COR-L47 (cell line): Measurements from ENCODE around the gene PTPN5.

Experiments
- DNase-seq: peaks from one replicate; lab custom pipeline; 2025; lab: John Stamatoyannopoulos, UW

The PTPN5 gene

DNA sequence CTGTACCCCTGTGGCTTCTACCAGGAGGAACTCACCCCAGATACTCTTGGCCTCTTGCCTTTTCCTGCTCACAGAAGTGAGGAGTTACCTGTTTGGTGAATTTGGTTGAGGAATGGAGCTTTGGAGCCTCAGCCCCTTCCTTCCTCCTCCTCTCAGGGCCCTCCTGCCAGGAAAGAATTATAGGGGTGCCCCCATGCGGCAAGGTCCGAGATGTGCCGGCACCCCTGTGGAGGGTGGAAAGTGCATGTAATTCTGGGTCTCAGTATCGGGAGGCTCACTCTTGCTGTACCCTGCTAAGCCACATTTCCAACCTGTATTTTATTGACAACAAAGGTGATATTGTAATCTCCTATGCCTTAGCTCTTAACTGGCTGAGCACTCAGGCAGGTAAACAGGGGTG lies 51.9 kb downstream of the PTPN5 start:
- DNase-seq: no peak

DNA sequence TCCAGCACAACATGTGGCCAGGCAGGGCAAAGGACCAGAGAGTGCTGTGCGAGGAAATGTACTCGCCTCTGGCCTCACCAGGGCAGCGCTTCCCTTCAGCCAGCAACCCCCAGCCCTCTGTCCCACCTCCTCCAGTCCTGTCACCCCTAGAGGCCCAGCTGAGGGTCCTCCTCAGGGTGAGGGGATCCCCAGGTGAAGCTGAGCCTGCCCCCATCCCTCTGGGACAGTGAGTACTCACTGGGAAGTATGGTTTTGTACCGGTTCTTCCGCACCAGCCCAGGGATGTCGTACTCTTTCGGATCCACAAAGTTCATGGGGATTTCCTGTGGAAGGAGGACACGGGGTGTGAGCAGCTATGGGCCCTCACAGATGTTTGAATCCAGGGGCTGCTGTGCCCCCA lies 54.0 kb downstream of the PTPN5 start:
- no peak for DNase-seq

DNA sequence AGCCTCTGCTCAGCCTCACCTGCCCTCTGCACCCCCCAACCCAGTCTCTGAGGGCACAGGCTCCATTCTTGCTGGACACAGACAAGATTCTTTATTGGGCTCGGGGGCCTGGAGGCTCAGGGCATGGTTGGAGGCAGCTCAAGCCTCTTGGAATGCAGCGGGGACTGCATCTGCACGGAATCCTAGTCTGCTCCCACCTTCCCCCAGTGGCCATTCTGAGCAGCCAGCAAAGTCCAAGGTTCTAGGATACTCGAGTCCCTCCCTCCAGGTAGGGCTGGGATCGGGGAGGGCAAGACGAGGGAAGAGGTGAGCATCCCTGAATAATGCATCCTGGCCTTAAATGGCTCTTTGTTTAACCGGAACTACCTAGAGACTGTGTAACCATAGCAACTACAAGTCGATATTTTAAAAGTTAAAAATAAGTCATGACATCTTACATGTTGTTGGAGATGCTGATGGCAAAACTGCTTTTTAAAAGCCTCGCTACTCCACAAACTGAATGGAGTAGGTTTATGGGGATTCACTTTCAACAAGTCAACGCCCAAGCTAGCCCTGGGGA lies 54.9 kb downstream of the PTPN5 start:
- no peak for DNase-seq

DNA sequence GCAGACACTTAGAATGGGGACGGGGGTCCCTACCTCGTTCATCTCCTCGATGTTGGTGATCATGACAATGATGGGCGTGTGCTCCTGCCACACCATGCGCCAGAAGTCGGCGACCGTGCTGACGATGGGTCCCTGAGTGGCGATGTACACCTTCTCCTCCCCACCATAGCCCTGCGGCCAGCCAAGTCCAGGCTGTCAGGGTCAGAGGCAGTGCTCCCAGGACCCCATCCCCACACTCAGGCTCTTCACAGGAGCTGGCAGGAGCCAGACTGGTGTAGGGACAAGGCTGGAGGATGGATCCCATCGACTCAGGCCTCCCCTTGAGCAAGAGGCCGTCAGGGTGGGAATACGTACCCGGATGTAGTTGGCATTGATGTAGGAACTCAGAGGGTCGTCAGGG lies 58.4 kb downstream of the PTPN5 start:
- DNase-seq: no peak

DNA sequence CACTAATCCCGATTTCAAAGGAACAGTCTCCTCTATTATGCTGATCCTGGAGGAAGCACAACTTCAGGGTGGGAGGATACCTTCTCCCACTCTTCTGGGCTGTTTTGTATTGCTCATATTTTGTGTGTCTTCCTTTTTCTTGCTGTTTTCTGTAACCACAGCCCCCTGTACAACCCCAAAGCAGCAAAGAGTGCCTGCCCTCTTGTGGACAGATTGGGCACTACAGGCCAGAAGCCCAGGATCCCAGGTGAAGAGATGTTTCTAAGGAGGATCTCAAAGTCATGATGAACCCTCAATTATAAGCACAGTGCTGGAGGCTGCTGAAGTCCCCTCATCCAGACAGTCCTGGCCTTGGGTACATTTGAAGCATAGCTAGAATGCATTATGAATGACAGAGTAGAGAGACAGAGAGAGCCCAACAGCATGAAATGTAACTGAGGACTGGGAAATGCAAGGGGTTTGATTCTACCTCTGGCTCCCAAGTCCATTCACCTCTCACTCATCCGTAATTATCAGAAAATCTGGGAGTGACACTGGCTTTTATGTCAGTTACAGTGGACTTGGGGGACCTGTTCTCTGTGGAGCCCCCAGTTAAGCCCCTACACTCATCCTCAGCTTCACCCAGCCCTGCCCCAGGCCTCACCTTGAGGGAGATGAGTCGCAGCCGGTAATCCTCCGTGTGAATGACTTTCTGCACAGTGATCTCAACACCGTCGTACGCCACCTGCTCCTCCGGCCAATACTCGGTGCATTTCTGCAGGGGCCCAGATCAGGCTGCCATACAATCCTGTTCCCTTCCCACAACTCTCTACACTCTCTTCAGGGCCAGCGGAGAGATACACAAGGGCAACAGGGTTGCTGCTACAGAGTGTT lies 59.4 kb downstream of the PTPN5 start:
- peak; percentile 8 for DNase-seq

DNA sequence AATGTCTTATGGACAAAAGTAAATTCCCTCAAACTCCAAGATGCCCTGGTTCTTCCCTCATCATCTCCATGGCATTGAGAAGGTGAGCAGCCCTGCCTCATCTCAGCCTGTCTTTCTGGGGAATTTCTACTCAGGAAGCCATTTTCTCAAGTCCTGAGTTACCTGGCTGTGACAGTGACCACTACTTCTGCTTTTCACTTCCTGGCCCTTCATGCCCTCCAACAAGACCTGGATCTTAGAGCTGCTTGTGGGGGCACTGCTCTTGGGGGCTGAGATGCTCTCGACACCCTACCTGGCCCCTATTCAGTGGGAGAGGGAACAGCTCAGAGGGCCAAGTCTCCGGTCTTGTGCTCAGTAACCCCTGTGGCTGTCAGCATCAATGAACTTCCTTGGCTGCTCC lies 60.2 kb downstream of the PTPN5 start:
- no peak for DNase-seq

DNA sequence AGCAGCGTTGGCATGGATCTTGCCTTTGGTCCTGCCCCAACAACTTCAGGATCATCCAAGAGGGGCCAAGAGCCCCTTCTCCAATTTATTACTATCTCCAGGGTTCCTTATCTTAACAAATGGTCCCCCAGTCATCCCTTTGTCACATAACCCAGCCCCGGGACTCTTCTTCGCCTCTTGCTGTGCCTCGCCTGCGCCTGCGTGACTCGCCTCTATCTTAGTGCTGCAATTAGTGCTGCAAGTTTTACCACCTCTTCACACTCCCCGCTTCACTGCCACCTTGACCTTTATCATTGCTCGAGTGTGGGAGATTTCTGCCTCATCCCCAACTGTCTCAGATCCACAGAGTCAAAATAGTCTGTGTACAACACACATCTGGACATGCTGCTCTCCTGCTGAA lies 61.6 kb downstream of the PTPN5 start:
- DNase-seq: no peak

DNA sequence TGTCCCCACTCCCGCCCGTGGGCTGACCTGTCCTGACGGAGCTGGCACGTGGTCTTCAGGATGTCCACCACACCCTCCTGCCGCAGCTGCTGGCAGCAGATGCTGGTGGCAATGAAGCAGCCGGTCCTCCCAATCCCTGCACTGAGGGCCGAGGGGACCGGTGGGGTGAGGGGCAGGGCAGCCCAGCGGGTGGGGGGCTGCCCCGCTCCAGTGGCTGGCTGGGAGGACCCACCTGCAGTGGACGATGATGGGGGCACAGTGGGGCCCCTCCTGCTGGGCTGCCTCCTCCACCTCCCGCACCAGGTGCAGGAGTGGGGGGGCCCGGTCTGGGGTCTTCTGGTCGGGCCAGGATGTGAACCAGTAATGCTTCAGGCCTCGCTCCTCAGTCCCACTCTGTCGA lies 62.2 kb downstream of the PTPN5 start:
- no peak for DNase-seq

DNA sequence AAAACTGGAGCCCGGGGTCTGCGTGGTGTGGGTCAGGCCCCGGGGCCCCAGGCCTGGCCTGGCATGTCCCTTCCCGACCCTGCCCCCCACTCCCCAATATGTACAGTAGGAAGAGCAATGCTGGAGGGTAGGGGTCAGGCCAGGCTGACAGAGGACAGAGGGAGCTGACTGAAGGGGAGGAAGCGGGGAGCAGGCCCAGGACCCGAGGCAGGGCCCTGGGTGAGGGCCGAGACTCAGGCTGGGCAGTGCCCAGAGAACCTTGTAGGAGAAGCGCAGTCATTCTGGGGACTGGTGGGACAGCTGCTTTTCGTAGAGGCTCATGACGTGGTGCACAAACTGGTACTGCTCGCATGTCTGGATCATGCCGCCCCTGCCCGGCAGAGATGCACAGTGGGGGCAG lies 62.9 kb downstream of the PTPN5 start:
- no peak for DNase-seq

DNA sequence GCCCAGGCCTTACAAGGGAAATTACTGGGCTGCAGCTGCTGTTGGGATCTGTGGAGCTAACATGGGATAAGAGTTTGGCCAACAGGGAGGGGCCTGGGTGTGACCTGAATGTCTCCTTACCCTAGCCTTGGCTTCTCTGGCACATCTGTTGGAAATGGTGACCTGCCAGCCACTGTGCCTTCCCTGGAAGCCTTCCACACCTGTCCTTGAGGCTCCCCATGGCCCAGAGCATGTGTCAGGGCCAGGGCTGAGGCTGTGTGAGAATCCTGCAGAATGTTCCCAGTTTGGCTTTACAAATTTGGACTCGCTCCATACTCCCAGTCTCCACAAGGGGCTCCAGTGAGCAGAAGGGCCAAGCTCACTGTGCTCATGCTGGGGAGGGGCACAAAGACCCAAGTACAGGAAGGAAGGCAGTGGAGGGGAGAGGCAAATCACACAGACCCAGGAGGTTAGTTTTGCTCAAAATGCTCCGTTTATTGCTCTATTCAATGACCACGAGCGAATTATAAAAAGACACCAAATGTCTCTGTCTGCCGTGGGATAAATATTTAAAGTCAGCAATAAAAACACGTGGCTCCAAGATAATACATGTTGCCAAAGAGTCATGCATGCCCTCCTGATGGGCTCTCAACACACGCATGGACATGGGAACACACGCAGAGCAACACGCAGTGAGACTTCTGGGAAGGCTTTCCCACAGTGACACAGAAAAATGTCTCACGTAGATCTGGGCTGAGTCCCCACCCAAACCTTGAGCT lies 63.9 kb downstream of the PTPN5 start:
- peak; percentile 32 for DNase-seq

DNA sequence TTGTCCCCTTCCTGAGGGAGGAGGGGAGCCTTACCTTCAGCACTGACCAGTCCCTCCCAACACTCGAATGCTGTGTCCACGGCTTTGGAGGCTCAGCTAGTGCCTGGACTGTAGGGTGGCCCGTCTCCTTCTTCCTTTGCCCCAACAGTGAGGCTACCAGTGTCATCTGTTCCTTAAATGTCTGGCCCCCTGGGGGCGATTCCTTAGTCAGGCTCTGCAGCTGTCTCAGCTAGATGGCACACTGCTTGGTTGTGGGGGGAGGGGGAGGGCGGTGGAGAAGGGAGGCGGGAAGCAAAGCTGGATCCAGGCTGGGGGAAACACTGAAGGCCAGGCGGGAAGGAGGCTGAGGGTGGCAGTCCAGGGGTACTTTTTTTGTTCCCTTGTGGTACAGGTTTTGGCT lies 65.6 kb downstream of the PTPN5 start, which contains the start of gene IGSF22:
IGSF22 (minus strand) TSS at position 149 of the 400 bp plus-strand sequence. CDS start 1,952 bp downstream, outside the sequence.
- no peak for DNase-seq

DNA sequence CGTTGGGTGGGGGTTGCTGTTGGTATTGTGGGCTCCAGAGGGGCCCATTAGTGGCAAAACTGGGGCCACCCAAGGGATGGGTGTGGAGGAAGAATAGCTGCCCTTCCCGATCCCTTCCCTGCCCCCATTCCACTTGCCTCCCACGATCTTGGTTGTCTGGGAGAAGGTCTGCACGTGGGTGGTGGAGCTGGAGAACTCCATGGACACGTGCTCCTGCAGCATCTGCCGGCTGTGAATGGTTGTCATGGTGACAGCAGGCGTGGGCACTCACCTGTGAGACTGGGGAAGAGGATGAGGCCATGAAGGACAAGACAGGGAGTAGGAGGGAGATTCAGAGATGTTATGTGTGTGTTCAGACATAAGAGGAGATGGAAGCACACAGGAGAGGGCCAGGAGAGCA lies 67.6 kb downstream of the PTPN5 start:
- peak; percentile 80 for DNase-seq

DNA sequence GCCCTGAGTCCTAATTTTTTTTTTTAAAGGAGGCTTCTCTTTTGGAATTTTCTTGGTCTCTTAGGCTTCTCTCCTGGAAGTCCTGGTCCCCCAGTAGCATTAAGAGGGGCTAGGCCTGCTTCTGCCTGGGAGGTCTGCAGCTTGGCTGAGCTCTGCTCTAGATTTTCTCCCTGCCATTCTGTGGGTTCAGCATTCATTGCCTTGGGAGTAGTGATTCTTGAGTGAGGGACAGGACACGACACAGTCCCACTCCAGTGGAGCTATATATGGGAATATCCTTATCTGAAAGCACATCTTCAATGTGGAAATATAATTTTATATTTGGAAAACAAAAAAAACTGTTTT lies 69.3 kb downstream of the PTPN5 start:
- DNase-seq: no peak

DNA sequence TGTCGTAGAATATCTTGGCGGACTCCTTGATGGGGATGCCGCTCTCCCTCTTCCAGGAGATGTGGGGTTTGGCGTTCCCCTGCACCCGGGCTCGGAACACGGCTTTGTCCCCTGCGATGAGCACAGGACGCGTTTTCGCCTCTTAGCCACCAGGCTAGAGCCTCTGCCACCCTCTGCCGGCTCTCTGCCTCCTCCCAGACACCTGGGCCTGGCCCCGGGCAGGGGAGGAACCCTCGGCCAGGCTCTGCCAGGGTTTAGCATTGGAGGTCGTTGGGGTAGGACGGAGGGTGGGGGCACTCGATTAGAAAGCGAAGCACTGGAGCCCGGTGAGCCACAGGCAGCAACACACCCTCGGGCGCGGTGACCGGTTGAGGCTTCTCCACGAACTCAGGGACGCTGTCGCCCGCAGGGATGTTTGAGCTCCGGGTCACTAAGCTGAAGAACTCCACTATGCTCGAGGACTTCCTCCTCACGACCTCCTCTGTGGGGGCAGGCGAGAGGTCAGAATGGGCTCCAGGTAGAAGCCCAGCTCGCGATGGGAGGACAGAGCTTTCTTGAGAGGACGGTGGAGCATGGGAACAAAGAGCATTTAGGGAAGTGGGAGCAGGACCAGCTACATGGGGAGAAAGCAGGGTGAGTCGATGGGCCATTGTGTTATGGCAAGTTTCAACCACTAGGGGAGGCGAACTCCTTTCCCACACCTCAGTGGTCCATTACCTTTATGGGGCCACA lies 69.9 kb downstream of the PTPN5 start:
- peak; percentile 41 for DNase-seq

DNA sequence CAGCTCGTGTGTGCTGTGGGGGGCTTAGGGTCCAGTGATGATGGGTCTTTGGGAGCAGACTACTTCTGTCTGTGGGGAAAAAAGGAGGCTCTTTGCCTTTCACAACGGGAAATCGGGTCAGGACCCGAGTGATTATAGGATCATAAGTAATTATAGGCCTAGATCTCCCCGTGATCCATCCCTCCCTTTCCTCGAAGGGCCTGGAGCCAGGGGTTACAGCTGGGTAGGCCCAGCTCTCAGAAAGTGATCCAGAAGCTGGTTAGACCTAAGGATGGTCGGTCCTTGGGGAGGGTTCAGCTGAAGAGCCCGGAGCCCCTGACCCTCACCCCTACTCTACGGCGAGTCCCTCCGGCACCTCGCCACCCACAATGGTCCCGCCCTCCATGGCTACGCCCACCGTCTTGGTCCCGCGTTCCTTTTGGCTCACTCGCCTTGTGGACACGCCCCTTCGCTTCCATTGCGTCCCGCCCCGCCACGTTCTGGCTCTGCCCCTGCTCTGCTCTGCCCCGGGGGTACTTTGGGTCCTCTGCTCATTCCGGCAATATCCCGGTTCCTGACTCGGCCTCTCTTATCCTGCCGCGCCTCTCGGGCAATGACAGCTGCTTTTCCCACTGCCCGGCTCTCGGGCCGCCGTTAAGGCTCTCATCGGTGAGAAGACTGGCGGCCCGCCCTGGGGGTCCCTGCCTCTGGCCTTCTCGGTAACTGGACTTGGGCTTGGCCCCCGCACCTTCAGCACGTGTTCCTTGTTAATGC lies 70.6 kb downstream of the PTPN5 start:
- peak; percentile 65 for DNase-seq

DNA sequence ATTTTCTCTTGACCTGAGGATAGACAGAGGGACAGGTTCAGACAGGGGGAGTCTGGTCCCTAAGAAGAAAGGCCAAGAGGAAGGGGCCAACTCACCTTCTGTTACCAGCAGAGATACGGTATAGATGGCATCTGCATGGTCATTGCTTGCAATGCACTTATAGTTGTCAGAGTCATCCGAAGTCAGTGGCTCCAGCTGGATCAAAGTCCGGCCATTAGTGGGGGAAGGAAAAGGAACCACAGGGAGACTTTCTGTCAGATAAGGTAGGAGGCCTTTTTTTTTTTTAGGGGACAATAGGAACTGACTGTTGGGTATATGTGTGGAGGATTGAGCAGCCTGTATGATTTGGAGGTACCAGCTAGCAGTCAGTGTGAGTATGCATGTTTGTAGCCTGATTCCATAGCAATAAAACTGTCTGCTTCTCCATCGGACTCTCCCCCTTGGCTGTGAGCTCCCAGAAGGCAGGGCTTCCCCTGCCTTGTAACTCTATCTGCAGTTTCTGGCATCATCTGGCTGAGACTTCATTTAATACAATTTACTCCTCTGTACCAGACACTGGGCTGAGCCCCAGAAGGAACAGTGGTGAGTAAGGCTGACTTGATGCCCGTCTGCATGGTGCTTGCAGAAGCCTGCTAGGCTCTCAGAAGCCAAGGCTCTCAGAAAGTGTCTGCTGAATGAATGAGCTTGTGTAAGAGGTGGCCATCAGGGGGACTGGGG lies 71.3 kb downstream of the PTPN5 start:
- no peak for DNase-seq

DNA sequence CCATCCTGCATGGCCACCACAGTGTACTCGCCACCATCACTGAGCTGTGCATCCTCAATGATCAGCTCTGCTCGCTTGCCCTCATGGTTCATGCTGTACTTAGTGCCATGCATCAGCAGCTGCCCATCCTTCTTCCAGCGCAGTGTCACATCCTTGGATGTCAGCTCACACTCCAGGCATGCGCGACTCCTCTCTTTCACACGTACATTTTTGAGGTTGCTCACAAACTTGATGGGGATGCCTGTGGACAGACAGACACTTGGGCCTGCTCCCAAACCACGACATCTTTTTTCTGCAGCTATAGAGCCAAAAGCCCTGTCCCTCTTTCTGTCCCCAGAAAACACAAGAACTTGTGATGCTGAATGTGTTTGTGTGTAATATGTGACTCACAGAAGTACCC lies 76.1 kb downstream of the PTPN5 start:
- DNase-seq: no peak

DNA sequence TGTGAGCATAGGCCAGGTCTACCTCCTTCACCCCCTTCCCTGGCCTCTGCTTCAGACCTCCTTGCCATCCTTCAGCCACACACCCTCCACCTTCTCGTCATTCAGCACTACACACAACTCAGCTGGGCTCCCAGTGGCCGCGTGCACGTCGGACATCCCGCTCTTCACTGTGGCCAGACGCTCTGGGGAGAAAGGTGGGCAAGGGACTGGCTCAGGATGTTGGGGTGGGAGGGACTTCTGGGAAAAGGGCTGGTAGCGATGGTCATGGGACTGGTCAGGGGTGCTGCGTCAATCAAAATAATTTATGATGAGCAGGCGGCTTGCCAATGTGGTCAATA lies 77.2 kb downstream of the PTPN5 start:
- DNase-seq: no peak

DNA sequence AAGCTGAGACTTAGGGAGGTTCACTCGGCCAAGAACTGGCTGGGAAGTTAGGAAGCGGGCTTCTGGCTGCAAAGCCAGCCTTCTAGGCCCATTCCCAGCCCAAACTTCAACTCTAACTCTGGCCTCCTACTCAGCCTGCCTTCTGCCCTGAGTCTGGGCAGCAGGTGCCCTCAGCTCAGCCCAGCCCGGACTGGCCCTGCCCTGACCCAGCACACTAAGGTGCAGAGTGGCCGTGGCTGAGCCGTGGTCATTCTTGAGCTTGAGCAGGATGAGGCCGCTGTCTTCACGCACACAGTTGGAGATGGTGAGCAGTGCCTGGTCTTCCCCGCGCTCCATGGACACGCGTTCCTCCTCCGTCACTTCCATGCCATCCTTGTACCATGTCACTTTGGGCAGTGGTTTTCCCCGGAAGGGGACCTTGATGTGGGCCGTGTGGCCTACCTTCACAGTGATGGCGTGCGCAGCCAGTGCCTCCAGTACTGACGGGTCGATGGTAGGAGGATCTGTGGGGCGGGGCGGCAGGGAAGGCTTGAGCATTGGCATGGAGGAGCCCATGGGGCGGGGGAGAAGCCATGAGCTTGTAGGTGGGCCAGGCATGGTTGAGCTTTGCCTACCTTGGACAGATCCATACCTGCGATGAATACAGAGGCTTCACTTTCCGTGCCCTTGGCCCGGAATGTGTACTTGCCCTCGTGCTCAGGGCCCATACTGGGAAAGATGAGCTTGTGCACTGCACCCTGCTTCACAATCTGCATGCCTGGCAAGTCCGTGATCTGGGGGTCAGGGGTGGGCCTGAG lies 77.8 kb downstream of the PTPN5 start:
- no peak for DNase-seq

DNA sequence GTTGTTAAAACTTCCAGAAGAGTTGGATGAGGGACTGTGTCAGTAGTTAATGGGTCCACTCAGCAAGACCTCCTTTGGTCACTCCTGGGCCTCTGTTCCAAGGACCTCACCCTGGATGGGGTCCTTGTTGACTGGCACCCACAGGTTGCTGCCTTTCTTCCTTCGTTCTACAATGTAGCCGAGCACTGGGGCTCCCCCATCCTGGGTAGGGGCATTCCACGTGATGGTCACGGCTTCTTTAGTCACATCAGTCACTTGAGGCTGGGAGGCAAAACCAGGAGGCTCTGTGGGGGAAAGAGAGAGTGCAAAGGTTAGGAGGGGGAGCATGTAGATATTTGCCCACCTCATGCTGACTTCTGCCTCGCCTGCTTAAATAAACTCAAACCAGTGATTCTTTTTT lies 81.1 kb downstream of the PTPN5 start:
- no peak for DNase-seq
